HEK293 (cell line): ENCODE results near the gene PPP1R9B.

ENCODE experiments used
- BCL11B ChIP-seq: fragments of 450-650 bp; formaldehyde crosslinking; IDR thresholded peaks from 2 replicates; pipeline ENCODE4 v1.5.1; 2016; ENCODE audit warnings: low read depth, missing biosample characterization, missing genetic modification characterization
- GLIS1 ChIP-seq: fragments of 450-650 bp; formaldehyde crosslinking; IDR thresholded peaks from 2 replicates; pipeline ENCODE4 v1.5.1; 2016; ENCODE audit warnings: missing biosample characterization, missing genetic modification characterization
- GLIS2 ChIP-seq: fragments of 450-650 bp; formaldehyde crosslinking; IDR thresholded peaks from 2 replicates; pipeline ENCODE4 v1.5.1; 2016; ENCODE audit warnings: missing biosample characterization, missing genetic modification characterization
- MZF1 ChIP-seq: fragments of 450-650 bp; formaldehyde crosslinking; IDR thresholded peaks from 2 replicates; pipeline ENCODE4 v1.5.1; 2017; ENCODE audit warnings: missing biosample characterization, missing genetic modification characterization, borderline replicate concordance
- SP2 ChIP-seq: fragments of 450-650 bp; formaldehyde crosslinking; IDR thresholded peaks from 2 replicates; pipeline ENCODE4 v1.5.1; 2016; ENCODE audit warnings: missing biosample characterization, missing genetic modification characterization
- TCF7L2 ChIP-seq: IDR thresholded peaks from 2 replicates; pipeline ENCODE4 v1.6.1; 2011; ENCODE audit warnings: low read depth, mild to moderate bottlenecking, inconsistent platforms, low read length, moderate library complexity, borderline replicate concordance
- WT1 ChIP-seq: fragments of 450-650 bp; formaldehyde crosslinking; IDR thresholded peaks from 2 replicates; pipeline ENCODE4 v1.5.1; 2016; ENCODE audit warnings: missing biosample characterization, missing genetic modification characterization
- ZBTB21 ChIP-seq: fragments of 450-650 bp; formaldehyde crosslinking; IDR thresholded peaks from 2 replicates; pipeline ENCODE4 v1.5.1; 2017; ENCODE audit warnings: missing biosample characterization, missing genetic modification characterization
- ZFP69B ChIP-seq: fragments of 450-650 bp; formaldehyde crosslinking; IDR thresholded peaks from 2 replicates; pipeline ENCODE4 v1.5.1; 2016; ENCODE audit warnings: missing biosample characterization, missing genetic modification characterization
- ZNF133 ChIP-seq: fragments of 450-650 bp; formaldehyde crosslinking; IDR thresholded peaks from 2 replicates; pipeline ENCODE4 v1.5.1; 2016; ENCODE audit warnings: missing biosample characterization, missing genetic modification characterization
- ZNF155 ChIP-seq: fragments of 450-650 bp; formaldehyde crosslinking; IDR thresholded peaks from 2 replicates; pipeline ENCODE4 v1.5.1; 2016; ENCODE audit warnings: missing biosample characterization, missing genetic modification characterization
- ZNF174 ChIP-seq: fragments of 450-650 bp; formaldehyde crosslinking; IDR thresholded peaks from 2 replicates; pipeline ENCODE4 v1.5.0; 2017; ENCODE audit warnings: missing biosample characterization, mild to moderate bottlenecking, missing genetic modification characterization
- ZNF221 ChIP-seq: fragments of 450-650 bp; formaldehyde crosslinking; IDR thresholded peaks from 2 replicates; pipeline ENCODE4 v1.5.1; 2017; ENCODE audit warnings: missing biosample characterization, missing genetic modification characterization, borderline replicate concordance
- ZNF24 ChIP-seq: fragments of 450-650 bp; formaldehyde crosslinking; IDR thresholded peaks from 2 replicates; pipeline ENCODE4 v1.5.1; 2016; ENCODE audit warnings: missing biosample characterization, missing genetic modification characterization
- ZNF248 ChIP-seq: fragments of 450-650 bp; formaldehyde crosslinking; IDR thresholded peaks from 2 replicates; pipeline ENCODE4 v1.5.1; 2017; ENCODE audit warnings: missing biosample characterization, missing genetic modification characterization
- ZNF311 ChIP-seq: fragments of 450-650 bp; formaldehyde crosslinking; IDR thresholded peaks from 2 replicates; pipeline ENCODE4 v1.5.1; 2017; ENCODE audit warnings: missing biosample characterization, missing genetic modification characterization, borderline replicate concordance
- ZNF324 ChIP-seq: fragments of 450-650 bp; formaldehyde crosslinking; IDR thresholded peaks from 2 replicates; pipeline ENCODE4 v1.5.1; 2016; ENCODE audit warnings: missing biosample characterization, missing genetic modification characterization
- ZNF335 ChIP-seq: fragments of 450-650 bp; formaldehyde crosslinking; conservative IDR thresholded peaks from 2 replicates; pipeline ENCODE4 v1.5.1; 2016; ENCODE audit warnings: missing biosample characterization, missing genetic modification characterization
- ZNF544 ChIP-seq: fragments of 450-650 bp; formaldehyde crosslinking; IDR thresholded peaks from 2 replicates; pipeline ENCODE4 v1.5.0; 2017; ENCODE audit warnings: missing biosample characterization, missing genetic modification characterization
- ZNF558 ChIP-seq: fragments of 450-650 bp; formaldehyde crosslinking; IDR thresholded peaks from 2 replicates; pipeline ENCODE4 v1.5.1; 2016; ENCODE audit warnings: missing biosample characterization, missing genetic modification characterization
- ZNF560 ChIP-seq: fragments of 450-650 bp; formaldehyde crosslinking; IDR thresholded peaks from 2 replicates; pipeline ENCODE4 v1.5.1; 2017; ENCODE audit warnings: missing biosample characterization, missing genetic modification characterization, borderline replicate concordance
- ZNF571 ChIP-seq: fragments of 450-650 bp; formaldehyde crosslinking; IDR thresholded peaks from 2 replicates; pipeline ENCODE4 v1.5.0; 2017; ENCODE audit warnings: missing biosample characterization, missing genetic modification characterization
- ZNF585B ChIP-seq: fragments of 450-650 bp; formaldehyde crosslinking; IDR thresholded peaks from 2 replicates; pipeline ENCODE4 v1.5.1; 2016; ENCODE audit warnings: missing biosample characterization, missing genetic modification characterization
- ZNF596 ChIP-seq: fragments of 450-650 bp; IDR thresholded peaks from 2 replicates; pipeline ENCODE4 v1.5.0; 2018; ENCODE audit warnings: missing biosample characterization, mild to moderate bottlenecking, missing genetic modification characterization, moderate library complexity
- ZNF600 ChIP-seq: fragments of 450-650 bp; formaldehyde crosslinking; IDR thresholded peaks from 2 replicates; pipeline ENCODE4 v1.5.1; 2016; ENCODE audit warnings: missing biosample characterization, missing genetic modification characterization
- ZNF623 ChIP-seq: fragments of 450-650 bp; formaldehyde crosslinking; IDR thresholded peaks from 2 replicates; pipeline ENCODE4 v1.5.1; 2016; ENCODE audit warnings: missing biosample characterization, missing genetic modification characterization
- ZNF654 ChIP-seq: fragments of 450-650 bp; formaldehyde crosslinking; IDR thresholded peaks from 2 replicates; pipeline ENCODE4 v1.5.1; 2016; ENCODE audit warnings: low read depth, missing biosample characterization, missing genetic modification characterization
- ZNF664 ChIP-seq: fragments of 450-650 bp; formaldehyde crosslinking; IDR thresholded peaks from 2 replicates; pipeline ENCODE4 v1.5.1; 2016; ENCODE audit warnings: missing biosample characterization, missing genetic modification characterization
- TF ChIP-seq, protein P1 (sequence below): fragments of 450-650 bp; formaldehyde crosslinking; IDR thresholded peaks from 2 replicates; pipeline ENCODE4 v1.5.1; 2016; ENCODE audit warnings: missing biosample characterization, missing genetic modification characterization
- TF ChIP-seq, protein P2 (sequence below): IDR thresholded peaks from 2 replicates; pipeline ENCODE4 v1.6.1; 2011; ENCODE audit warnings: mild to moderate bottlenecking, low read depth, low read length, borderline replicate concordance
- TF ChIP-seq, protein P3 (sequence below): fragments of 450-650 bp; formaldehyde crosslinking; IDR thresholded peaks from 2 replicates; pipeline ENCODE4 v1.5.1; 2016; ENCODE audit warnings: missing biosample characterization, missing genetic modification characterization
- TF ChIP-seq, protein P4 (sequence below): fragments of 450-650 bp; formaldehyde crosslinking; IDR thresholded peaks from 2 replicates; pipeline ENCODE4 v1.5.1; 2016; ENCODE audit warnings: missing biosample characterization, missing genetic modification characterization
- TF ChIP-seq, protein P5 (sequence below): fragments of 450-650 bp; formaldehyde crosslinking; IDR thresholded peaks from 2 replicates; pipeline ENCODE4 v1.5.1; 2016; ENCODE audit warnings: missing biosample characterization, missing genetic modification characterization, borderline replicate concordance

The PPP1R9B gene

DNA sequence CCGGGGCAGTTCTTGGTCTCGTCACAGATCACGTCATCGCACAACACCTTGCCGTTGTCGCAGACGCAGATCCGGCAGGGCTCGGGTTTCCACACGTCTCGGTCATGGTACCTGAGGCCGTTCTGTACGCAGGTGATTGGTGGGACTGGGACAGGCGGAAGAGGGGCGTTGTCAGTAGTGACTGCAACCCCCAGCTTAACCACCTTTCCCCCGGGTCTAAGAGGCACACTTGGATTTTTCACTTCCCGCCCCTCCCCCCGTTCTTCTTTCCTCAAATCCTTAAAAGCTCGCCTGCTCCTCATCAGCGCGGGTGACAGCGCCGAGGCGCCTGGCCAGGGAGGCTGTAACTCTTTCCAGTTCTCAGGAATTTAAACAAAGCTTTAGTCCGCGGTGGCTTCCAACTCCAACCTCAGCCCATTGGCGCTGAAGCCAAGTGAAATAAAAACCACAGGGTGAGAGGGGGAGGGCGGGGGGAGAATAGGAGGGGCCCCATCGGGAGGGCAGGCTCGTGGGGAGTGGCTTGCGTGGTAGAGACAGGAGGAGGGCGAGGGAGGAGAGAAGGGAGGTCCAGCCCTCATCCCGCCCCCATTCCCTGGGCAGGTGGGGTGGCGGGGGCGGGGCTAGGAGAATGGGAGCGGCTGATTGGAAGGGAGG, 49.5 kb upstream of the PPP1R9B start (continued):
- TF ChIP-seq ZNF311 = no peak
- TF ChIP-seq ZNF155 (tag by site-specific recombination) = no peak
- TF ChIP-seq ZNF585B (tag by site-specific recombination) = no peak
- peak; percentile 90 for TF ChIP-seq ZBTB21 (tag by site-specific recombination)
- no peak for TF ChIP-seq ZNF221
- TF ChIP-seq MZF1 = no peak
- no peak for TF ChIP-seq ZNF133 (tag by site-specific recombination)
- TF ChIP-seq TCF7L2 = no peak
- TF ChIP-seq ZNF623 (tag by site-specific recombination) = peak; percentile 97
- peak; percentile 45 for TF ChIP-seq ZNF335 (tag by site-specific recombination)
- TF ChIP-seq ZNF664 (tag by site-specific recombination) = no peak
- no peak for TF ChIP-seq WT1 (tag by site-specific recombination)
- peak; percentile 92 for TF ChIP-seq SP2 (tag by site-specific recombination)
- no peak for TF ChIP-seq BCL11B
- TF ChIP-seq ZNF596 (tag by site-specific recombination) = no peak
- peak; percentile 40 for TF ChIP-seq GLIS1 (tag by site-specific recombination)
- TF ChIP-seq ZNF571 (tag by site-specific recombination) = no peak
- TF ChIP-seq, protein P1, sequence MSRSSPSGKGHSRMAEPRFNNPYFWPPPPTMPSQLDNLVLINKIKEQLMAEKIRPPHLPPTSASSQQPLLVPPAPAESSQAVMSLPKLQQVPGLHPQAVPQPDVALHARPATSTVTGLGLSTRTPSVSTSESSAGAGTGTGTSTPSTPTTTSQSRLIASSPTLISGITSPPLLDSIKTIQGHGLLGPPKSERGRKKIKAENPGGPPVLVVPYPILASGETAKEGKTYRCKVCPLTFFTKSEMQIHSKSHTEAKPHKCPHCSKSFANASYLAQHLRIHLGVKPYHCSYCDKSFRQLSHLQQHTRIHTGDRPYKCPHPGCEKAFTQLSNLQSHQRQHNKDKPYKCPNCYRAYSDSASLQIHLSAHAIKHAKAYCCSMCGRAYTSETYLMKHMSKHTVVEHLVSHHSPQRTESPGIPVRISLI (tag by site-specific recombination) = no peak
- peak; percentile 61 for TF ChIP-seq GLIS2 (tag by site-specific recombination)
- no peak for TF ChIP-seq ZNF248 (tag by site-specific recombination)
- TF ChIP-seq ZNF324 (tag by site-specific recombination) = peak; percentile 20; the same call in 1 of the 2 replicates
- 0 out of 2 replicates have a peak, but pooled peaks have one; percentile 18 for TF ChIP-seq ZNF24 (tag by site-specific recombination)
- no peak for TF ChIP-seq ZNF560
- TF ChIP-seq ZNF600 (tag by site-specific recombination) = peak; percentile 74
- TF ChIP-seq ZFP69B (tag by site-specific recombination) = peak; percentile 32; the same call in 1 of the 2 replicates
- TF ChIP-seq ZNF174 (tag by site-specific recombination) = no peak
- TF ChIP-seq, protein P2, sequence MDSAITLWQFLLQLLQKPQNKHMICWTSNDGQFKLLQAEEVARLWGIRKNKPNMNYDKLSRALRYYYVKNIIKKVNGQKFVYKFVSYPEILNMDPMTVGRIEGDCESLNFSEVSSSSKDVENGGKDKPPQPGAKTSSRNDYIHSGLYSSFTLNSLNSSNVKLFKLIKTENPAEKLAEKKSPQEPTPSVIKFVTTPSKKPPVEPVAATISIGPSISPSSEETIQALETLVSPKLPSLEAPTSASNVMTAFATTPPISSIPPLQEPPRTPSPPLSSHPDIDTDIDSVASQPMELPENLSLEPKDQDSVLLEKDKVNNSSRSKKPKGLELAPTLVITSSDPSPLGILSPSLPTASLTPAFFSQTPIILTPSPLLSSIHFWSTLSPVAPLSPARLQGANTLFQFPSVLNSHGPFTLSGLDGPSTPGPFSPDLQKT = no peak
- TF ChIP-seq, protein P3, sequence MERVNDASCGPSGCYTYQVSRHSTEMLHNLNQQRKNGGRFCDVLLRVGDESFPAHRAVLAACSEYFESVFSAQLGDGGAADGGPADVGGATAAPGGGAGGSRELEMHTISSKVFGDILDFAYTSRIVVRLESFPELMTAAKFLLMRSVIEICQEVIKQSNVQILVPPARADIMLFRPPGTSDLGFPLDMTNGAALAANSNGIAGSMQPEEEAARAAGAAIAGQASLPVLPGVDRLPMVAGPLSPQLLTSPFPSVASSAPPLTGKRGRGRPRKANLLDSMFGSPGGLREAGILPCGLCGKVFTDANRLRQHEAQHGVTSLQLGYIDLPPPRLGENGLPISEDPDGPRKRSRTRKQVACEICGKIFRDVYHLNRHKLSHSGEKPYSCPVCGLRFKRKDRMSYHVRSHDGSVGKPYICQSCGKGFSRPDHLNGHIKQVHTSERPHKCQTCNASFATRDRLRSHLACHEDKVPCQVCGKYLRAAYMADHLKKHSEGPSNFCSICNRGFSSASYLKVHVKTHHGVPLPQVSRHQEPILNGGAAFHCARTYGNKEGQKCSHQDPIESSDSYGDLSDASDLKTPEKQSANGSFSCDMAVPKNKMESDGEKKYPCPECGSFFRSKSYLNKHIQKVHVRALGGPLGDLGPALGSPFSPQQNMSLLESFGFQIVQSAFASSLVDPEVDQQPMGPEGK = peak; percentile 84
- TF ChIP-seq ZNF654 (tag by site-specific recombination) = no peak
- TF ChIP-seq, protein P4, sequence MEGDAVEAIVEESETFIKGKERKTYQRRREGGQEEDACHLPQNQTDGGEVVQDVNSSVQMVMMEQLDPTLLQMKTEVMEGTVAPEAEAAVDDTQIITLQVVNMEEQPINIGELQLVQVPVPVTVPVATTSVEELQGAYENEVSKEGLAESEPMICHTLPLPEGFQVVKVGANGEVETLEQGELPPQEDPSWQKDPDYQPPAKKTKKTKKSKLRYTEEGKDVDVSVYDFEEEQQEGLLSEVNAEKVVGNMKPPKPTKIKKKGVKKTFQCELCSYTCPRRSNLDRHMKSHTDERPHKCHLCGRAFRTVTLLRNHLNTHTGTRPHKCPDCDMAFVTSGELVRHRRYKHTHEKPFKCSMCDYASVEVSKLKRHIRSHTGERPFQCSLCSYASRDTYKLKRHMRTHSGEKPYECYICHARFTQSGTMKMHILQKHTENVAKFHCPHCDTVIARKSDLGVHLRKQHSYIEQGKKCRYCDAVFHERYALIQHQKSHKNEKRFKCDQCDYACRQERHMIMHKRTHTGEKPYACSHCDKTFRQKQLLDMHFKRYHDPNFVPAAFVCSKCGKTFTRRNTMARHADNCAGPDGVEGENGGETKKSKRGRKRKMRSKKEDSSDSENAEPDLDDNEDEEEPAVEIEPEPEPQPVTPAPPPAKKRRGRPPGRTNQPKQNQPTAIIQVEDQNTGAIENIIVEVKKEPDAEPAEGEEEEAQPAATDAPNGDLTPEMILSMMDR (tag by site-specific recombination) = no peak
- no peak for TF ChIP-seq ZNF544 (tag by site-specific recombination)
- TF ChIP-seq ZNF558 (tag by site-specific recombination) = 0 out of 2 replicates have a peak, but pooled peaks have one; percentile 16
- TF ChIP-seq, protein P5, sequence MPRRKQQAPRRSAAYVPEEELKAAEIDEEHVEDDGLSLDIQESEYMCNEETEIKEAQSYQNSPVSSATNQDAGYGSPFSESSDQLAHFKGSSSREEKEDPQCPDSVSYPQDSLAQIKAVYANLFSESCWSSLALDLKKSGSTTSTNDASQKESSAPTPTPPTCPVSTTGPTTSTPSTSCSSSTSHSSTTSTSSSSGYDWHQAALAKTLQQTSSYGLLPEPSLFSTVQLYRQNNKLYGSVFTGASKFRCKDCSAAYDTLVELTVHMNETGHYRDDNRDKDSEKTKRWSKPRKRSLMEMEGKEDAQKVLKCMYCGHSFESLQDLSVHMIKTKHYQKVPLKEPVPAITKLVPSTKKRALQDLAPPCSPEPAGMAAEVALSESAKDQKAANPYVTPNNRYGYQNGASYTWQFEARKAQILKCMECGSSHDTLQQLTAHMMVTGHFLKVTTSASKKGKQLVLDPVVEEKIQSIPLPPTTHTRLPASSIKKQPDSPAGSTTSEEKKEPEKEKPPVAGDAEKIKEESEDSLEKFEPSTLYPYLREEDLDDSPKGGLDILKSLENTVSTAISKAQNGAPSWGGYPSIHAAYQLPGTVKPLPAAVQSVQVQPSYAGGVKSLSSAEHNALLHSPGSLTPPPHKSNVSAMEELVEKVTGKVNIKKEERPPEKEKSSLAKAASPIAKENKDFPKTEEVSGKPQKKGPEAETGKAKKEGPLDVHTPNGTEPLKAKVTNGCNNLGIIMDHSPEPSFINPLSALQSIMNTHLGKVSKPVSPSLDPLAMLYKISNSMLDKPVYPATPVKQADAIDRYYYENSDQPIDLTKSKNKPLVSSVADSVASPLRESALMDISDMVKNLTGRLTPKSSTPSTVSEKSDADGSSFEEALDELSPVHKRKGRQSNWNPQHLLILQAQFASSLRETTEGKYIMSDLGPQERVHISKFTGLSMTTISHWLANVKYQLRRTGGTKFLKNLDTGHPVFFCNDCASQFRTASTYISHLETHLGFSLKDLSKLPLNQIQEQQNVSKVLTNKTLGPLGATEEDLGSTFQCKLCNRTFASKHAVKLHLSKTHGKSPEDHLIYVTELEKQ (tag by site-specific recombination) = peak; percentile 64; the same call in 1 of the 2 replicates
